ENCODE results near the gene RPS26. TPM values are rescaled to one million over a fixed set of nuclear protein-coding genes. Genes with fewer than 3 reads are reported as not detected.

The RPS26 gene
- total and polyA plus RNA-seq, 2 of the 13 experiments (the other 11 are each of a cell fraction or from before 2014, with no cell fraction given), result 150 to 421 TPM

GRCh38 chr12:56078931-56079722, 37.4 kb downstream of the RPS26 start (continued):
- TF ChIP-seq BRCA1 (CRISPR knock-in tag; IDR thresholded peaks at IDR 0.05) (no peak), MXI1 (IDR thresholded peaks at IDR 0.05; ENCODE audit: borderline replicate concordance, low read depth, low read length) (peak; percentile 61; the same call in 1 of the 3 replicates), ZSCAN20 (CRISPR knock-in tag; IDR thresholded peaks at IDR 0.05; ENCODE audit: borderline replicate concordance) (0 out of 2 replicates have a peak, but pooled peaks have one; percentile 48), ZNF747 (CRISPR knock-in tag; IDR thresholded peaks at IDR 0.05; ENCODE audit: borderline replicate concordance) (no peak), TEF (CRISPR knock-in tag; IDR thresholded peaks at IDR 0.05) (peak; percentile 17; the same call in 1 of the 2 replicates), GMEB1 (CRISPR knock-in tag; IDR thresholded peaks at IDR 0.05; ENCODE audit: borderline replicate concordance) (0 out of 2 replicates have a peak, but pooled peaks have one; percentile 18), AHDC1 (CRISPR knock-in tag; IDR thresholded peaks at IDR 0.05; ENCODE audit: borderline replicate concordance) (no peak; the same call in 1 of the 2 replicates), BCLAF1 (IDR thresholded peaks at IDR 0.05) (no peak)
- TF ChIP-seq, protein P1, sequence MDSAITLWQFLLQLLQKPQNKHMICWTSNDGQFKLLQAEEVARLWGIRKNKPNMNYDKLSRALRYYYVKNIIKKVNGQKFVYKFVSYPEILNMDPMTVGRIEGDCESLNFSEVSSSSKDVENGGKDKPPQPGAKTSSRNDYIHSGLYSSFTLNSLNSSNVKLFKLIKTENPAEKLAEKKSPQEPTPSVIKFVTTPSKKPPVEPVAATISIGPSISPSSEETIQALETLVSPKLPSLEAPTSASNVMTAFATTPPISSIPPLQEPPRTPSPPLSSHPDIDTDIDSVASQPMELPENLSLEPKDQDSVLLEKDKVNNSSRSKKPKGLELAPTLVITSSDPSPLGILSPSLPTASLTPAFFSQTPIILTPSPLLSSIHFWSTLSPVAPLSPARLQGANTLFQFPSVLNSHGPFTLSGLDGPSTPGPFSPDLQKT (CRISPR knock-in tag; IDR thresholded peaks at IDR 0.05; ENCODE audit: borderline replicate concordance), result no peak
- TF ChIP-seq, protein P2, sequence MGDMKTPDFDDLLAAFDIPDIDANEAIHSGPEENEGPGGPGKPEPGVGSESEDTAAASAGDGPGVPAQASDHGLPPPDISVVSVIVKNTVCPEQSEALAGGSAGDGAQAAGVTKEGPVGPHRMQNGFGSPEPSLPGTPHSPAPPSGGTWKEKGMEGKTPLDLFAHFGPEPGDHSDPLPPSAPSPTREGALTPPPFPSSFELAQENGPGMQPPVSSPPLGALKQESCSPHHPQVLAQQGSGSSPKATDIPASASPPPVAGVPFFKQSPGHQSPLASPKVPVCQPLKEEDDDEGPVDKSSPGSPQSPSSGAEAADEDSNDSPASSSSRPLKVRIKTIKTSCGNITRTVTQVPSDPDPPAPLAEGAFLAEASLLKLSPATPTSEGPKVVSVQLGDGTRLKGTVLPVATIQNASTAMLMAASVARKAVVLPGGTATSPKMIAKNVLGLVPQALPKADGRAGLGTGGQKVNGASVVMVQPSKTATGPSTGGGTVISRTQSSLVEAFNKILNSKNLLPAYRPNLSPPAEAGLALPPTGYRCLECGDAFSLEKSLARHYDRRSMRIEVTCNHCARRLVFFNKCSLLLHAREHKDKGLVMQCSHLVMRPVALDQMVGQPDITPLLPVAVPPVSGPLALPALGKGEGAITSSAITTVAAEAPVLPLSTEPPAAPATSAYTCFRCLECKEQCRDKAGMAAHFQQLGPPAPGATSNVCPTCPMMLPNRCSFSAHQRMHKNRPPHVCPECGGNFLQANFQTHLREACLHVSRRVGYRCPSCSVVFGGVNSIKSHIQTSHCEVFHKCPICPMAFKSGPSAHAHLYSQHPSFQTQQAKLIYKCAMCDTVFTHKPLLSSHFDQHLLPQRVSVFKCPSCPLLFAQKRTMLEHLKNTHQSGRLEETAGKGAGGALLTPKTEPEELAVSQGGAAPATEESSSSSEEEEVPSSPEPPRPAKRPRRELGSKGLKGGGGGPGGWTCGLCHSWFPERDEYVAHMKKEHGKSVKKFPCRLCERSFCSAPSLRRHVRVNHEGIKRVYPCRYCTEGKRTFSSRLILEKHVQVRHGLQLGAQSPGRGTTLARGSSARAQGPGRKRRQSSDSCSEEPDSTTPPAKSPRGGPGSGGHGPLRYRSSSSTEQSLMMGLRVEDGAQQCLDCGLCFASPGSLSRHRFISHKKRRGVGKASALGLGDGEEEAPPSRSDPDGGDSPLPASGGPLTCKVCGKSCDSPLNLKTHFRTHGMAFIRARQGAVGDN (CRISPR knock-in tag; IDR thresholded peaks at IDR 0.05), result peak; percentile 55
